SU-DHL-6 (cell line): Measurements from ENCODE around the gene BCAS4.

ENCODE experiments used
- H2AFZ ChIP-seq: fragments of 200-600 bp; sonication (generic); 2 replicates; pipeline ENCODE4 v1.6.1; 2014; ENCODE audit warnings: low read depth, mild to moderate bottlenecking, moderate library complexity, mixed read lengths, antibody characterized with exemption, low read length; ENCODE audit not compliant: severe bottlenecking
- H3F3A ChIP-seq: fragments of 200-600 bp; shearing (Covaris generic); 2 replicates; pipeline ENCODE4 v1.6.0; 2016; ENCODE audit warnings: antibody characterized with exemption, mild to moderate bottlenecking; ENCODE audit not compliant: insufficient read depth
- H3K27ac ChIP-seq: fragments of 200-600 bp; sonication (generic); 2 replicates; pipeline ENCODE4 v1.5.1; 2016; ENCODE audit warnings: low read depth, mild to moderate bottlenecking, low read length, moderate library complexity, mixed read lengths
- H3K27me3 ChIP-seq: fragments of 200-600 bp; sonication (generic), shearing (Covaris generic); 2 replicates; pipeline ENCODE4 v1.6.0; 2014; ENCODE audit warnings: mild to moderate bottlenecking, low read length
- H3K36me3 ChIP-seq: fragments of 200-600 bp; sonication (generic); 2 replicates; pipeline ENCODE4 v1.6.1; 2014; ENCODE audit warnings: mild to moderate bottlenecking, low read length, mixed read lengths
- H3K4me2 ChIP-seq: fragments of 300-600, 200-600 bp; shearing (Covaris generic), sonication (generic); 2 replicates; pipeline ENCODE4 v1.6.0; 2014; ENCODE audit warnings: low read length, low read depth, mild to moderate bottlenecking; ENCODE audit not compliant: poor library complexity, severe bottlenecking
- H3K4me3 ChIP-seq: fragments of 200-600 bp; sonication (generic); 2 replicates; pipeline ENCODE4 v1.5.1; 2014; ENCODE audit warnings: antibody characterized with exemption, low read length, mild to moderate bottlenecking, mixed read lengths; ENCODE audit not compliant: insufficient read depth, poor library complexity, severe bottlenecking
- H3K79me2 ChIP-seq: fragments of 200-600 bp; sonication (generic); 2 replicates; pipeline ENCODE4 v1.6.1; 2014; ENCODE audit warnings: mild to moderate bottlenecking, low read length, moderate library complexity; ENCODE audit not compliant: insufficient read depth
- H3K9ac ChIP-seq: fragments of 200-600 bp; sonication (generic); 2 replicates; pipeline ENCODE4 v1.7.0; 2014; ENCODE audit warnings: mild to moderate bottlenecking, low read length
- H3K9me2 ChIP-seq: fragments of 200-600 bp; sonication (generic); replicated peaks from 2 replicates; pipeline ENCODE4 v1.6.1; 2014; ENCODE audit warnings: low read length; ENCODE audit not compliant: insufficient read depth
- H3K9me3 ChIP-seq: fragments of 200-600 bp; sonication (generic); 2 replicates; pipeline ENCODE4 v1.6.1; 2014; ENCODE audit warnings: low read length, mixed read lengths; ENCODE audit not compliant: insufficient read depth
- H4K20me1 ChIP-seq: fragments of 200-600 bp; sonication (generic); 2 replicates; pipeline ENCODE4 v1.6.1; 2014; ENCODE audit warnings: low read depth, mild to moderate bottlenecking, antibody characterized with exemption, low read length, moderate library complexity, mixed read lengths
- EZH2phosphoT487 ChIP-seq: fragments of 200-600 bp; sonication (generic), shearing (Covaris generic); conservative IDR thresholded peaks from 2 replicates; pipeline ENCODE4 v1.6.1; 2018; ENCODE audit warnings: mild to moderate bottlenecking, antibody characterized with exemption, low read length, moderate library complexity, mixed read lengths
- TF ChIP-seq, protein P1 (sequence below): fragments of 200-600 bp; sonication (generic); IDR thresholded peaks from one replicate; pipeline ENCODE4 v1.5.1; 2017; ENCODE audit warnings: antibody characterized with exemption, mild to moderate bottlenecking, low read length, moderate library complexity; ENCODE audit not compliant: insufficient read depth, poor library complexity, severe bottlenecking

Gene BCAS4

DNA sequence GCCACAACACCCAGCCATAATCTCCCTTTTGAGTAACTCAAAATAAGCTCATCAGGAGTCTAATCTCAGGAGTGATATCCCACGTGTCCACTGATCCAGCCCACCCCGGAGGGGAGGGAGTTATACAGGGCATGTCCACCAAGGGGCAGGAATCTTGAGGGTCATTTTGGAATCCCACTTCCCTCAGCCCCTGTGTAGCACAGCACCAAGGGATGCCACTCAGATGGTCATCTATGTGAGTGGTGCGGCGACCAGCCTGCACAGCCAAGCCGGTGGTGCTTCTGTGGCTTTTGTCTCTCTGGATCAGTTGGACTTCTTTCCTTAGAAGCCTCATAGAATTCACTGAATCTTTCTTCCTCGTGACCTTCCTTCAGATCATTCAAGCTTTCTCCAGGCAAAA is 11.0 kb upstream of the BCAS4 start:
- TF ChIP-seq EZH2phosphoT487, result no peak
- TF ChIP-seq, protein P1, sequence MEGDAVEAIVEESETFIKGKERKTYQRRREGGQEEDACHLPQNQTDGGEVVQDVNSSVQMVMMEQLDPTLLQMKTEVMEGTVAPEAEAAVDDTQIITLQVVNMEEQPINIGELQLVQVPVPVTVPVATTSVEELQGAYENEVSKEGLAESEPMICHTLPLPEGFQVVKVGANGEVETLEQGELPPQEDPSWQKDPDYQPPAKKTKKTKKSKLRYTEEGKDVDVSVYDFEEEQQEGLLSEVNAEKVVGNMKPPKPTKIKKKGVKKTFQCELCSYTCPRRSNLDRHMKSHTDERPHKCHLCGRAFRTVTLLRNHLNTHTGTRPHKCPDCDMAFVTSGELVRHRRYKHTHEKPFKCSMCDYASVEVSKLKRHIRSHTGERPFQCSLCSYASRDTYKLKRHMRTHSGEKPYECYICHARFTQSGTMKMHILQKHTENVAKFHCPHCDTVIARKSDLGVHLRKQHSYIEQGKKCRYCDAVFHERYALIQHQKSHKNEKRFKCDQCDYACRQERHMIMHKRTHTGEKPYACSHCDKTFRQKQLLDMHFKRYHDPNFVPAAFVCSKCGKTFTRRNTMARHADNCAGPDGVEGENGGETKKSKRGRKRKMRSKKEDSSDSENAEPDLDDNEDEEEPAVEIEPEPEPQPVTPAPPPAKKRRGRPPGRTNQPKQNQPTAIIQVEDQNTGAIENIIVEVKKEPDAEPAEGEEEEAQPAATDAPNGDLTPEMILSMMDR, result no peak
- H3K36me3 ChIP-seq, result no peaks in the 10 kb centered on the region
- no peaks in the 10 kb centered on the region for H3F3A ChIP-seq
- H3K79me2 ChIP-seq, result no peaks in the 10 kb centered on the region
- H3K4me3 ChIP-seq, result no peak overlapping the region
- H3K4me2 ChIP-seq, result no peak overlapping the region
- no peak overlapping the region for H3K9ac ChIP-seq
- H3K9me2 ChIP-seq, result no peaks in the 10 kb centered on the region
- no peaks in the 10 kb centered on the region for H3K27me3 ChIP-seq
- no peak overlapping the region for H3K27ac ChIP-seq
- H3K9me3 ChIP-seq, result no peaks in the 10 kb centered on the region
- H2AFZ ChIP-seq, result no peak overlapping the region
- H4K20me1 ChIP-seq, result no peaks in the 10 kb centered on the region

DNA sequence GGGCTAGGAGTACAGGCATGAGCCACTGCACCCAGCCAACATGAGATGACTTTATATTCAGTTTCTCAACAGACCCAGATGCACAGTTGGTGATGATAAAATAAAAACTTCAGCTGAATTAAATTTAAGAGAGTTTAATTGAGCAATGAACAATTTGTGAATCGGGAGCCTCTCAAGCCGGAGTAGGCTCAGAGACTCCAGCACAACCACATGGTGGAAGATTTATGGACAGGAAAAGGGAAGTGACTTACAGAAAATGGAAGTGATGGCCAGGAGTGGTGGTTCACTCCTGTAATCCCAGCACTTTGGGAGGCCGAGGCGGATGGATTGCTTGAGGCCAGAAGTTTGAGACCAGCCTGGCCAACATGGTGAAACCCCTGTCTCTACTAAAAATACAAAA is 10.4 kb upstream of the BCAS4 start:
- H3K4me2 ChIP-seq, result no peak overlapping the region
- no peak for TF ChIP-seq EZH2phosphoT487
- TF ChIP-seq, protein P1, result no peak
- H3K27me3 ChIP-seq, result no peaks in the 10 kb centered on the region
- no peaks in the 10 kb centered on the region for H4K20me1 ChIP-seq
- no peak overlapping the region for H3K9ac ChIP-seq
- no peak overlapping the region for H2AFZ ChIP-seq
- H3F3A ChIP-seq, result no peaks in the 10 kb centered on the region
- H3K9me3 ChIP-seq, result no peaks in the 10 kb centered on the region
- no peaks in the 10 kb centered on the region for H3K79me2 ChIP-seq
- no peak overlapping the region for H3K4me3 ChIP-seq
- H3K36me3 ChIP-seq, result no peaks in the 10 kb centered on the region
- no peaks in the 10 kb centered on the region for H3K9me2 ChIP-seq
- no peak overlapping the region for H3K27ac ChIP-seq

DNA sequence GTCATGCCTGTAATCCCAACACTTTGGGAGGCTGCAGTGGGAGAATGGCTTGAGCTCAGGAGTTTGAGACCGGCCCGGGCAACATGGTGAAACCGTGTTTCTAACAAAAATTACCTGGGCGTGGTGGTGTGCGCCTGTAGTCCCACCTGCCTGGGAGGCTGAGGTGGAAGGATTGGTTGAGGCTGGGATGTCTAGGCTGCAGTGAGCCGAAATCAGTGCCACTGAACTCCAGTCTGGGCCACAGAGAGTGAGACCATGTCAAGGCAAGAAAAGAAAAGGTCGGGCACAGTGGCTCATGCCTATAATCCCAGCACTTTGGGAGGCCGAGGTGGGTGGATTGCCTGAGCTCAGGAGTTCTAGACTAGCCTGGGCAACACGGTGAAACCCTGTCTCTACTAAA is 8.2 kb upstream of the BCAS4 start:
- Histone ChIP-seq H3K9me3 (no peaks in the 10 kb centered on the region), H3K4me2 (no peak overlapping the region), H3K36me3 (no peaks in the 10 kb centered on the region), H3K27me3 (no peaks in the 10 kb centered on the region), H3K4me3 (no peak overlapping the region), H4K20me1 (no peaks in the 10 kb centered on the region), H3K27ac (no peak overlapping the region), H2AFZ (no peak overlapping the region), H3K79me2 (no peaks in the 10 kb centered on the region), H3K9me2 (no peaks in the 10 kb centered on the region), H3K9ac (no peak overlapping the region), H3F3A (no peaks in the 10 kb centered on the region)
- TF ChIP-seq EZH2phosphoT487, result no peak
- TF ChIP-seq, protein P1, result no peak
